ENCODE results near the gene TMEM132D.

TMEM132D gene

GRCh38 chr12:129821964-129822363, 81.9 kb downstream of the TMEM132D start:
- H3K9ac ChIP-seq (ENCODE audit: low read length) = no peak overlapping the region
- TF ChIP-seq EZH2phosphoT487 (conservative IDR thresholded peaks at IDR 0.05; ENCODE audit: low read length) = no peak
- TF ChIP-seq, protein P1, sequence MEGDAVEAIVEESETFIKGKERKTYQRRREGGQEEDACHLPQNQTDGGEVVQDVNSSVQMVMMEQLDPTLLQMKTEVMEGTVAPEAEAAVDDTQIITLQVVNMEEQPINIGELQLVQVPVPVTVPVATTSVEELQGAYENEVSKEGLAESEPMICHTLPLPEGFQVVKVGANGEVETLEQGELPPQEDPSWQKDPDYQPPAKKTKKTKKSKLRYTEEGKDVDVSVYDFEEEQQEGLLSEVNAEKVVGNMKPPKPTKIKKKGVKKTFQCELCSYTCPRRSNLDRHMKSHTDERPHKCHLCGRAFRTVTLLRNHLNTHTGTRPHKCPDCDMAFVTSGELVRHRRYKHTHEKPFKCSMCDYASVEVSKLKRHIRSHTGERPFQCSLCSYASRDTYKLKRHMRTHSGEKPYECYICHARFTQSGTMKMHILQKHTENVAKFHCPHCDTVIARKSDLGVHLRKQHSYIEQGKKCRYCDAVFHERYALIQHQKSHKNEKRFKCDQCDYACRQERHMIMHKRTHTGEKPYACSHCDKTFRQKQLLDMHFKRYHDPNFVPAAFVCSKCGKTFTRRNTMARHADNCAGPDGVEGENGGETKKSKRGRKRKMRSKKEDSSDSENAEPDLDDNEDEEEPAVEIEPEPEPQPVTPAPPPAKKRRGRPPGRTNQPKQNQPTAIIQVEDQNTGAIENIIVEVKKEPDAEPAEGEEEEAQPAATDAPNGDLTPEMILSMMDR (IDR thresholded peaks at IDR 0.05; ENCODE audit: insufficient read depth, low read length, poor library complexity, severe bottlenecking) = no peak
- no peaks in the 10 kb centered on the region for H3K27me3 ChIP-seq (ENCODE audit: low read length)
- H3K9me3 ChIP-seq (ENCODE audit: insufficient read depth, low read length) = no peaks in the 10 kb centered on the region; the same call in 1 of the 2 replicates
- H3F3A ChIP-seq (ENCODE audit: insufficient read depth) = no peaks in the 10 kb centered on the region
- no peaks in the 10 kb centered on the region for H3K9me2 ChIP-seq (replicated peaks; ENCODE audit: insufficient read depth, low read length)
- no peak overlapping the region for H3K27ac ChIP-seq (ENCODE audit: low read depth, low read length)
- H3K4me3 ChIP-seq (ENCODE audit: insufficient read depth, low read length, poor library complexity, severe bottlenecking) = no peak overlapping the region
- no peaks in the 10 kb centered on the region for H3K36me3 ChIP-seq (ENCODE audit: low read length)
- no peaks in the 10 kb centered on the region for H4K20me1 ChIP-seq (ENCODE audit: low read depth, low read length)
- no peak overlapping the region for H2AFZ ChIP-seq (ENCODE audit: low read depth, low read length, severe bottlenecking)
- H3K4me2 ChIP-seq (ENCODE audit: low read depth, low read length, poor library complexity, severe bottlenecking) = no peak overlapping the region
- no peaks in the 10 kb centered on the region for H3K79me2 ChIP-seq (ENCODE audit: insufficient read depth, low read length)

DNA sequence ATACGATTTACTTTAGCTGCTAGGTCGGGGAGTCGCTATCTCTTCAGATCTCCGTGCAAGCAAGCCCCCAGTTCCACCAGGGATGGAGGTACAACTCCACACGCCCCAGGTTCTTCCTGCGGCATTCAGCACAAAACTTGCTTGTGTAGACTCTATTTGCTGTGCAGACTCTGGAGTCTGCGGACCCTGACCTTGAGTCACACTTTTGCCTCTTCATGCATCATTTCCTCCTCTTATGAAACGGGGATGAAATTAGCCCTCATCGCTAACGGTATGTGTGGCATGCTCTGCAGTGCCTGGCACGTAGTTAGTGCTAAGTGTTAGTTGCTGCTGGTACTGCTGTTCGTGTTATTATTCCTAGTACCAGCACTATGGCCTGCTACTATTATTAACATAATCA, 84.4 kb downstream of the TMEM132D start:
- no peaks in the 10 kb centered on the region for H3K79me2 ChIP-seq (ENCODE audit: insufficient read depth, low read length)
- no peak overlapping the region for H3K9ac ChIP-seq (ENCODE audit: low read length)
- no peak overlapping the region for H3K4me3 ChIP-seq (ENCODE audit: insufficient read depth, low read length, poor library complexity, severe bottlenecking)
- H3K9me3 ChIP-seq (ENCODE audit: insufficient read depth, low read length) = no peaks in the 10 kb centered on the region; the same call in 1 of the 2 replicates
- no peaks in the 10 kb centered on the region for H3K9me2 ChIP-seq (replicated peaks; ENCODE audit: insufficient read depth, low read length)
- H3K27ac ChIP-seq (ENCODE audit: low read depth, low read length) = no peak overlapping the region
- no peaks in the 10 kb centered on the region for H3K36me3 ChIP-seq (ENCODE audit: low read length)
- H3K4me2 ChIP-seq (ENCODE audit: low read depth, low read length, poor library complexity, severe bottlenecking) = no peak overlapping the region
- no peaks in the 10 kb centered on the region for H3F3A ChIP-seq (ENCODE audit: insufficient read depth)
- TF ChIP-seq, protein P1 (IDR thresholded peaks at IDR 0.05; ENCODE audit: insufficient read depth, low read length, poor library complexity, severe bottlenecking) = no peak
- TF ChIP-seq EZH2phosphoT487 (conservative IDR thresholded peaks at IDR 0.05; ENCODE audit: low read length) = no peak
- H4K20me1 ChIP-seq (ENCODE audit: low read depth, low read length) = no peaks in the 10 kb centered on the region
- no peak overlapping the region for H2AFZ ChIP-seq (ENCODE audit: low read depth, low read length, severe bottlenecking)
- H3K27me3 ChIP-seq (ENCODE audit: low read length) = no peaks in the 10 kb centered on the region

- Histone ChIP-seq H3K79me2 (ENCODE audit: insufficient read depth, low read length) (no peaks in the 10 kb centered on the region), H3K27me3 (ENCODE audit: low read length) (no peaks in the 10 kb centered on the region), H3K4me2 (ENCODE audit: low read depth, low read length, poor library complexity, severe bottlenecking) (no peak overlapping the region), H3K9me2 (replicated peaks; ENCODE audit: insufficient read depth, low read length) (no peaks in the 10 kb centered on the region), H2AFZ (ENCODE audit: low read depth, low read length, severe bottlenecking) (no peak overlapping the region), H3K9me3 (ENCODE audit: insufficient read depth, low read length) (no peaks in the 10 kb centered on the region; the same call in 1 of the 2 replicates), H3K27ac (ENCODE audit: low read depth, low read length) (no peak overlapping the region), H3K9ac (ENCODE audit: low read length) (no peak overlapping the region), H4K20me1 (ENCODE audit: low read depth, low read length) (no peaks in the 10 kb centered on the region), H3K36me3 (ENCODE audit: low read length) (no peaks in the 10 kb centered on the region), H3F3A (ENCODE audit: insufficient read depth) (no peaks in the 10 kb centered on the region), H3K4me3 (ENCODE audit: insufficient read depth, low read length, poor library complexity, severe bottlenecking) (no peak overlapping the region)
- no peak for TF ChIP-seq EZH2phosphoT487 (conservative IDR thresholded peaks at IDR 0.05; ENCODE audit: low read length)
- TF ChIP-seq, protein P1 (IDR thresholded peaks at IDR 0.05; ENCODE audit: insufficient read depth, low read length, poor library complexity, severe bottlenecking) = no peak
These were observed 88.0 kb downstream of the TMEM132D start for GRCh38 chr12:129815846-129816245.

Data from SU-DHL-6 (cell line).